ENCODE data around the gene ORC1.

DNA sequence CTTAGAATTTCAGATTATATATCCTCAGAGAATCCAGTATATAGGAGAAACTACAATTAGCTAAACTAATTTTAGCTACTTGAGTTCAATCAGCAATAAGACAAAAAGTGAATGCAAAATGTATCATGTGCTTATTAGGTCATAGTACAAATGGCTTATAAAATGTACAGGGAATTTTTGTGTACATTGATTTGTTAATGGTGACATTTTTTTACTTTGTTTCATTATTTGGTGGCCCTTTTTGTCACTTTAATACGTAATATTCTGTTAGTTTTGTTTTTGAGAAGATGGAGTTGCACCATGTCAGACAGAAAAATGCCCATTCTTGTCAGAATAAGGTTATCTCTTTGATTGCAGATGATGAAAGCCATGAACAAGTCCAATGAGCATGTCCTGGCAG lies 71.8 kb downstream of the ORC1 start:
- TF ChIP-seq, protein P1, sequence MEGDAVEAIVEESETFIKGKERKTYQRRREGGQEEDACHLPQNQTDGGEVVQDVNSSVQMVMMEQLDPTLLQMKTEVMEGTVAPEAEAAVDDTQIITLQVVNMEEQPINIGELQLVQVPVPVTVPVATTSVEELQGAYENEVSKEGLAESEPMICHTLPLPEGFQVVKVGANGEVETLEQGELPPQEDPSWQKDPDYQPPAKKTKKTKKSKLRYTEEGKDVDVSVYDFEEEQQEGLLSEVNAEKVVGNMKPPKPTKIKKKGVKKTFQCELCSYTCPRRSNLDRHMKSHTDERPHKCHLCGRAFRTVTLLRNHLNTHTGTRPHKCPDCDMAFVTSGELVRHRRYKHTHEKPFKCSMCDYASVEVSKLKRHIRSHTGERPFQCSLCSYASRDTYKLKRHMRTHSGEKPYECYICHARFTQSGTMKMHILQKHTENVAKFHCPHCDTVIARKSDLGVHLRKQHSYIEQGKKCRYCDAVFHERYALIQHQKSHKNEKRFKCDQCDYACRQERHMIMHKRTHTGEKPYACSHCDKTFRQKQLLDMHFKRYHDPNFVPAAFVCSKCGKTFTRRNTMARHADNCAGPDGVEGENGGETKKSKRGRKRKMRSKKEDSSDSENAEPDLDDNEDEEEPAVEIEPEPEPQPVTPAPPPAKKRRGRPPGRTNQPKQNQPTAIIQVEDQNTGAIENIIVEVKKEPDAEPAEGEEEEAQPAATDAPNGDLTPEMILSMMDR (conservative IDR thresholded peaks at IDR 0.05): no peak
- no peak for TF ChIP-seq ZFX (IDR thresholded peaks at IDR 0.05)
